GM10266 (cell line): ENCODE data around the gene ZNF280A.
A peak's percentile ranks its signal among the peaks of the same experiment; 100 is the strongest.

Experiments
- DNase-seq: peaks from one replicate; pipeline ENCODE4 v3.0.0; 2012; ENCODE audit errors: extremely low spot score
- TF ChIP-seq, protein P1 (sequence below): IDR thresholded peaks from 2 replicates; pipeline ENCODE4 v1.5.1; 2012; ENCODE audit warnings: mild to moderate bottlenecking, low read depth; ENCODE audit not compliant: control insufficient read depth, insufficient read depth; ENCODE audit errors: missing control alignments

Gene ZNF280A

DNA sequence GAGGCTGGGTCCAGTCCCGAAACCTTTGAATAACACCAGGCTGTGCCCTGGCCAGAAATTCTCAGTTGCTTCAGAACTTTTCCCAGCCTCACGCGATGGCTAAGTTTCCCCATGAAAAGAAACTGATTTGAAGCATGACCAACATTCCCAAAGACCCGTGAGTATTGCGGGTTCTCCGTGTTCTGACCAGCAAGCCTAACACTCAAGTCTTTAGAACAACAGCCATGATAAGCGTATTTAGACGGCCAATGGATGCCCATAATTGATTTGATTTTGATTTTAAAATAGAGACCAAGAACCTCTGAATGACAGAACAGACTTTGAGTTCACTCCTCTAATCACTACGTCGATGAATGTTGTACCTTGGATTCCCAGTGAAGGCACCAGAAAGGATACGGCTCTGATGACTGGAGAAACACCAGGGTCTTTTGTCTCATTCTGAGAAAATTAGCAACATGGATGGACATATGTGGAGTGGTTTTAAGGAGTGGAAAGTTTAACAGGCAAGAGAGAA, 55.5 kb downstream of the ZNF280A start:
- DNase-seq, result no peak
- TF ChIP-seq, protein P1, sequence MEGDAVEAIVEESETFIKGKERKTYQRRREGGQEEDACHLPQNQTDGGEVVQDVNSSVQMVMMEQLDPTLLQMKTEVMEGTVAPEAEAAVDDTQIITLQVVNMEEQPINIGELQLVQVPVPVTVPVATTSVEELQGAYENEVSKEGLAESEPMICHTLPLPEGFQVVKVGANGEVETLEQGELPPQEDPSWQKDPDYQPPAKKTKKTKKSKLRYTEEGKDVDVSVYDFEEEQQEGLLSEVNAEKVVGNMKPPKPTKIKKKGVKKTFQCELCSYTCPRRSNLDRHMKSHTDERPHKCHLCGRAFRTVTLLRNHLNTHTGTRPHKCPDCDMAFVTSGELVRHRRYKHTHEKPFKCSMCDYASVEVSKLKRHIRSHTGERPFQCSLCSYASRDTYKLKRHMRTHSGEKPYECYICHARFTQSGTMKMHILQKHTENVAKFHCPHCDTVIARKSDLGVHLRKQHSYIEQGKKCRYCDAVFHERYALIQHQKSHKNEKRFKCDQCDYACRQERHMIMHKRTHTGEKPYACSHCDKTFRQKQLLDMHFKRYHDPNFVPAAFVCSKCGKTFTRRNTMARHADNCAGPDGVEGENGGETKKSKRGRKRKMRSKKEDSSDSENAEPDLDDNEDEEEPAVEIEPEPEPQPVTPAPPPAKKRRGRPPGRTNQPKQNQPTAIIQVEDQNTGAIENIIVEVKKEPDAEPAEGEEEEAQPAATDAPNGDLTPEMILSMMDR, result no peak

- TF ChIP-seq, protein P1, result peak; percentile 64
- DNase-seq, result peak; percentile 54
These were observed 56.1 kb downstream of the ZNF280A start for GRCh38 chr22:22463855-22464540.
